Smooth muscle cell (in vitro differentiated cells): ENCODE measurements around the gene GLIS2. TPM values are rescaled to one million over a fixed set of nuclear protein-coding genes. Genes with fewer than 3 reads are reported as not detected.

ENCODE experiments used
- DNase-seq: peaks from one replicate; lab custom pipeline; 2025; ENCODE audit not compliant: unreplicated experiment; lab: John Stamatoyannopoulos, UW
- H2AFZ ChIP-seq: fragments of 200-600 bp; sonication (generic); 2 replicates; pipeline ENCODE4 v1.6.0; 2016; ENCODE audit warnings: antibody characterized with exemption, low read depth, mild to moderate bottlenecking
- H3F3A ChIP-seq: fragments of 200-600 bp; sonication (generic); 2 replicates; pipeline ENCODE4 v1.6.0; 2017; ENCODE audit warnings: antibody characterized with exemption, low read depth
- H3K27ac ChIP-seq: fragments of 200-600 bp; sonication (generic); 2 replicates; pipeline ENCODE4 v1.5.1; 2016; ENCODE audit warnings: low read depth, mild to moderate bottlenecking
- H3K27me3 ChIP-seq: fragments of 200-600 bp; sonication (generic); 2 replicates; pipeline ENCODE4 v1.6.1; 2016; ENCODE audit warnings: low read depth, mild to moderate bottlenecking
- H3K36me3 ChIP-seq: fragments of 200-600 bp; sonication (generic); 2 replicates; pipeline ENCODE4 v1.5.1; 2016; ENCODE audit warnings: low read depth
- H3K4me1 ChIP-seq: fragments of 200-600 bp; sonication (generic); 2 replicates; pipeline ENCODE4 v1.5.1; 2016; ENCODE audit warnings: low read depth
- H3K4me2 ChIP-seq: fragments of 200-600 bp; sonication (generic); 2 replicates; pipeline ENCODE4 v1.6.0; 2016; ENCODE audit warnings: mild to moderate bottlenecking
- H3K4me3 ChIP-seq: fragments of 200-600 bp; sonication (generic); 2 replicates; pipeline ENCODE4 v1.5.1; 2016; ENCODE audit warnings: mild to moderate bottlenecking
- H3K79me2 ChIP-seq: fragments of 200-600 bp; sonication (generic); 2 replicates; pipeline ENCODE4 v1.6.0; 2016; ENCODE audit warnings: low read depth, mild to moderate bottlenecking
- H3K9ac ChIP-seq: fragments of 200-600 bp; sonication (generic); 2 replicates; pipeline ENCODE4 v1.6.0; 2016; ENCODE audit warnings: low read depth
- H3K9me3 ChIP-seq: fragments of 200-600 bp; sonication (generic); replicated peaks from 2 replicates; pipeline ENCODE4 v1.5.1; 2016; ENCODE audit warnings: low read depth
- H4K20me1 ChIP-seq: fragments of 200-600 bp; sonication (generic); 2 replicates; pipeline ENCODE4 v1.6.0; 2016; ENCODE audit warnings: low read depth
- WGBS: methylation state at CpG from one replicate; pipeline ENCODE4 v1.1.7; 2016; ENCODE audit warnings: low lambda C conversion rate; 5-methylcytosine and 5-hydroxymethylcytosine counted together
- polyA plus RNA-seq: library from polyadenylated mRNA; unstranded; fragments of >200 nt; fragmentation: Nextera tagmentation; extraction: Ambion mirVana; gene quantifications from 2 replicates; pipeline ENCODE4 v1.2.1, GENCODE V29; 2016
- total RNA-seq: library from RNA; depleted of rRNA; stranded (reverse); fragments of >200 nt; gene quantifications from 2 replicates; pipeline ENCODE4 v1.2.3, GENCODE V29; 2014
- TF ChIP-seq, protein P1 (sequence below): fragments of 200-600 bp; sonication (generic); IDR thresholded peaks from 2 replicates; pipeline ENCODE4 v1.5.1; 2017; ENCODE audit warnings: borderline replicate concordance, mild to moderate bottlenecking, antibody characterized with exemption; ENCODE audit not compliant: insufficient read depth, poor library complexity, severe bottlenecking

The GLIS2 gene
- total and polyA plus RNA-seq, 2 experiments from 2014 or later: 2.8 to 9.2 TPM

DNA sequence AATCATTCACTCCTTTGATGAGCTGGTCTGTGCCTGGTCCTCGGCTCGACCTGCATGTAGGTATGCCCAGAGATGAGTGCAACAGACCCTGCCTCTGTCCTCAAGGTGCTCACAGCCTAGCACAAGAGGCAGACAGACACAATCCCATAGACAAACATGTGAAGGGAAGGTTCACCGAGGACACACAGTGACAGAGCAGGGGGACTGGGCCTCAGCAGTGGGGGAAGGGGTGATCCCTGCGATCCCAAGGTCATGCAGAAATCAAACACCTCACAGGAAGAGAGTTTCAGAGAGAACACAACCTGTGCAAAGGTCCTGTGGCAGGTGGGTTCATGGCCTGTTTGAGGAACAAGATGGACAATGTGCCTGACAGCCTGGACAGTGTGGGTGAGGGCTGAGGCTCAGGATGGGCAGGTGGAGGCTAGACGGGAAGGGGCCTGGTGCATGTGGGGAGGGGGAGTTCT is 51.6 kb downstream of the GLIS2 start:
- H3K27me3 ChIP-seq: no peaks in the 10 kb centered on the region
- H3K79me2 ChIP-seq: peaks cover 8% of the 10 kb centered on the region
- TF ChIP-seq, protein P1, sequence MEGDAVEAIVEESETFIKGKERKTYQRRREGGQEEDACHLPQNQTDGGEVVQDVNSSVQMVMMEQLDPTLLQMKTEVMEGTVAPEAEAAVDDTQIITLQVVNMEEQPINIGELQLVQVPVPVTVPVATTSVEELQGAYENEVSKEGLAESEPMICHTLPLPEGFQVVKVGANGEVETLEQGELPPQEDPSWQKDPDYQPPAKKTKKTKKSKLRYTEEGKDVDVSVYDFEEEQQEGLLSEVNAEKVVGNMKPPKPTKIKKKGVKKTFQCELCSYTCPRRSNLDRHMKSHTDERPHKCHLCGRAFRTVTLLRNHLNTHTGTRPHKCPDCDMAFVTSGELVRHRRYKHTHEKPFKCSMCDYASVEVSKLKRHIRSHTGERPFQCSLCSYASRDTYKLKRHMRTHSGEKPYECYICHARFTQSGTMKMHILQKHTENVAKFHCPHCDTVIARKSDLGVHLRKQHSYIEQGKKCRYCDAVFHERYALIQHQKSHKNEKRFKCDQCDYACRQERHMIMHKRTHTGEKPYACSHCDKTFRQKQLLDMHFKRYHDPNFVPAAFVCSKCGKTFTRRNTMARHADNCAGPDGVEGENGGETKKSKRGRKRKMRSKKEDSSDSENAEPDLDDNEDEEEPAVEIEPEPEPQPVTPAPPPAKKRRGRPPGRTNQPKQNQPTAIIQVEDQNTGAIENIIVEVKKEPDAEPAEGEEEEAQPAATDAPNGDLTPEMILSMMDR: no peak
- H2AFZ ChIP-seq: no peak overlapping the region
- peaks cover 6% of the 10 kb centered on the region for H3K4me1 ChIP-seq
- H3K9me3 ChIP-seq: no peaks in the 10 kb centered on the region
- WGBS: 94% methylated on average over 5 of the region's 5 CpGs
- H3K4me3 ChIP-seq: no peak overlapping the region
- no peak overlapping the region for H3K4me2 ChIP-seq
- H4K20me1 ChIP-seq: peaks cover 5% of the 10 kb centered on the region
- peaks cover 3% of the 10 kb centered on the region for H3F3A ChIP-seq
- H3K27ac ChIP-seq: no peak overlapping the region
- H3K36me3 ChIP-seq: no peaks in the 10 kb centered on the region
- no peak overlapping the region for H3K9ac ChIP-seq
- no peak for DNase-seq

DNA sequence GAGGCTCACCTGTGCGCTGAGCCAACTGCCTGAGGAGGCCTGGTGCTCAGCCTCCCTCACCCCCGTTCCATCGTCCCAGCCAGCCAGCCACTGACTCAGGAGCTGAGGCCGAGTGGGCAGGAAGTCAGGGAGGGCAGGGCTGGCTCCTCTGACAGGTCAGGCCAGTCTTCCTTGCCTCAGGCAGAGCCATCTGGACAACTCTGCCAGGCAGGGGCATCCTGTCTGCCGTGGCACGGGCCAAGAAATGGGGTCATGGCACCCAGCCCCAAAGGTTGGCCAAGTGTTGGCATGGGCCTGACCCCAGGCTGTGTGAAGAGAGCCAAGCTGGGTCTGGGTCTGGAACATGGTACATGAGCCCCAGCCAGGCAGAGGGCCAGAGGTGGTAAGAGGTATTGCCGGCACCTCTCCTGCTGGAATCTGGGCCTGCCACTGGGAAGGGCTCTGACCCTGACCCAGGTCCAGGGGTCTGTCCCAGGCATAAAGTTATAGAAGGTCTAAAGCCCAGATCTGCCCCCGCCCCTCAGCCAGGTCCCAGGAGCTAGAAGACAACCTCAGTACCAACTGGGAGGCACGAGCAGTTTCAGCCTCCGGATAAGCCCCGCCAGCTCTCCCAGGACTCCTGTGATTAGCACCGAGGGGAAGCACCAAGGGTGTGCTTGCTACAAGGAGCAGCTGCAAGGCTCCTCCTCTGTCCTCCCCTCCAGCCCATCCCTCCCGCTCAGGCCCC is 53.3 kb downstream of the GLIS2 start:
- WGBS: 48% methylated on average over 13 of the region's 13 CpGs
- H3K27ac ChIP-seq: peak overlapping the region; percentile 93
- no peak overlapping the region for H3K9ac ChIP-seq

DNA sequence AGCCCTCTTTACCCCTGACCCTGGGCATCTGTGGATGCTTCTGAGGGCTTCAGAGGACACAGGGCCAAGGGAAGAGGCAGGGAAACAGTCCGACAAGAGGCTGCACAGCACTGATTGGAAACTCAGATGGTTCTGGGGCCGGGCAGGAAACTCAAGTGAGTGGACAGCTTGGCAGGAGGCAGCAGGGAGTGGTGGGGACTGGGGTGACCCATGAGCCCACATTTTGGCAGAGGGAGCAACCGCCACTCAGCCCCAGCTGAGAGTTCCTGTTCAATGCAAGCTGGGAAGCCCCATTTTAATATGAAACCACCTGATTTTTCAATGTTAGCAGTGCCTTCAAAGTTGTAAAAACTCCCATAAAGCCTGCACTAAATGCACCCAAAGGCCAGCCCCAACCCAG is 54.3 kb downstream of the GLIS2 start:
- peaks cover 33% of the 10 kb centered on the region for H3K79me2 ChIP-seq
- no peak overlapping the region for H3K4me3 ChIP-seq
- no peak for DNase-seq
- H3F3A ChIP-seq: peaks cover 3% of the 10 kb centered on the region
- no peaks in the 10 kb centered on the region for H3K36me3 ChIP-seq
- no peaks in the 10 kb centered on the region for H3K27me3 ChIP-seq
- H3K9me3 ChIP-seq: no peaks in the 10 kb centered on the region
- peaks cover 32% of the 10 kb centered on the region for H4K20me1 ChIP-seq
- 88% methylated on average over 3 of the region's 3 CpGs for WGBS
- peak overlapping the region; percentile 46 for H3K9ac ChIP-seq
- H3K4me1 ChIP-seq: peaks cover 31% of the 10 kb centered on the region
- H3K27ac ChIP-seq: peak overlapping the region; percentile 93
- peak overlapping the region; percentile 97 for H3K4me2 ChIP-seq
- TF ChIP-seq, protein P1: no peak
- H2AFZ ChIP-seq: no peak overlapping the region

More for the DNA sequence above, 53.3 kb downstream of the GLIS2 start:
- Histone ChIP-seq H2AFZ (no peak overlapping the region), H3K4me2 (peak overlapping the region; percentile 44), H3K4me3 (no peak overlapping the region), H3K27me3 (no peaks in the 10 kb centered on the region), H3K4me1 (peaks cover 21% of the 10 kb centered on the region), H3F3A (peaks cover 3% of the 10 kb centered on the region), H3K36me3 (no peaks in the 10 kb centered on the region), H4K20me1 (peaks cover 22% of the 10 kb centered on the region), H3K9me3 (no peaks in the 10 kb centered on the region), H3K79me2 (peaks cover 24% of the 10 kb centered on the region)
- TF ChIP-seq, protein P1: no peak
- DNase-seq: no peak
